Measurements from ENCODE around the gene EIF4A3. TPM values are rescaled to one million over a fixed set of nuclear protein-coding genes. Genes with fewer than 3 reads are reported as not detected.

The EIF4A3 gene
- polyA plus RNA-seq, 1 of the 3 experiments (the other 2 are of a cell fraction): 335 TPM

- no peak overlapping the region for H3K4me2 ChIP-seq
- H3K4me3 ChIP-seq (ENCODE audit: low read depth in 2 of 2, low read length in 1 of 2): no peak overlapping the region
- H3K4me1 ChIP-seq (ENCODE audit: control insufficient read depth in 1 of 2, insufficient read depth in 2 of 2, low read depth in 1 of 2, low read length in 1 of 2): no peaks in the 10 kb centered on the region; a peak in 1 of 4 replicates
- no peak overlapping the region for H3K27ac ChIP-seq (ENCODE audit: low read depth in 2 of 2, low read length in 1 of 2)
- no peaks in the 10 kb centered on the region for H3F3A ChIP-seq (replicated peaks; ENCODE audit: insufficient read depth)
- no peak for DNase-seq
- POLR2A ChIA-PET: interaction anchor here (1.0 kb wide), 1 partner anchor 12 kb away, joined by 4 read pairs; no protein-coding TSS in a partner anchor
- no peaks in the 10 kb centered on the region for H4K20me1 ChIP-seq (ENCODE audit: insufficient read depth)
- TF ChIP-seq, protein P1, sequence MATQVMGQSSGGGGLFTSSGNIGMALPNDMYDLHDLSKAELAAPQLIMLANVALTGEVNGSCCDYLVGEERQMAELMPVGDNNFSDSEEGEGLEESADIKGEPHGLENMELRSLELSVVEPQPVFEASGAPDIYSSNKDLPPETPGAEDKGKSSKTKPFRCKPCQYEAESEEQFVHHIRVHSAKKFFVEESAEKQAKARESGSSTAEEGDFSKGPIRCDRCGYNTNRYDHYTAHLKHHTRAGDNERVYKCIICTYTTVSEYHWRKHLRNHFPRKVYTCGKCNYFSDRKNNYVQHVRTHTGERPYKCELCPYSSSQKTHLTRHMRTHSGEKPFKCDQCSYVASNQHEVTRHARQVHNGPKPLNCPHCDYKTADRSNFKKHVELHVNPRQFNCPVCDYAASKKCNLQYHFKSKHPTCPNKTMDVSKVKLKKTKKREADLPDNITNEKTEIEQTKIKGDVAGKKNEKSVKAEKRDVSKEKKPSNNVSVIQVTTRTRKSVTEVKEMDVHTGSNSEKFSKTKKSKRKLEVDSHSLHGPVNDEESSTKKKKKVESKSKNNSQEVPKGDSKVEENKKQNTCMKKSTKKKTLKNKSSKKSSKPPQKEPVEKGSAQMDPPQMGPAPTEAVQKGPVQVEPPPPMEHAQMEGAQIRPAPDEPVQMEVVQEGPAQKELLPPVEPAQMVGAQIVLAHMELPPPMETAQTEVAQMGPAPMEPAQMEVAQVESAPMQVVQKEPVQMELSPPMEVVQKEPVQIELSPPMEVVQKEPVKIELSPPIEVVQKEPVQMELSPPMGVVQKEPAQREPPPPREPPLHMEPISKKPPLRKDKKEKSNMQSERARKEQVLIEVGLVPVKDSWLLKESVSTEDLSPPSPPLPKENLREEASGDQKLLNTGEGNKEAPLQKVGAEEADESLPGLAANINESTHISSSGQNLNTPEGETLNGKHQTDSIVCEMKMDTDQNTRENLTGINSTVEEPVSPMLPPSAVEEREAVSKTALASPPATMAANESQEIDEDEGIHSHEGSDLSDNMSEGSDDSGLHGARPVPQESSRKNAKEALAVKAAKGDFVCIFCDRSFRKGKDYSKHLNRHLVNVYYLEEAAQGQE (IDR thresholded peaks at IDR 0.05; ENCODE audit: low read depth, low read length): no peak
- TF ChIP-seq NRF1 (IDR thresholded peaks at IDR 0.05; ENCODE audit: low read depth, low read length) (no peak), EP300 (IDR thresholded peaks at IDR 0.05; ENCODE audit: borderline replicate concordance in 1 of 2, low read depth in 1 of 2, low read length in 1 of 2) (no peak), PBX3 (IDR thresholded peaks at IDR 0.05) (no peak), RXRA (IDR thresholded peaks at IDR 0.05; ENCODE audit: borderline replicate concordance, low read depth) (no peak), NFIC (IDR thresholded peaks at IDR 0.05; ENCODE audit: borderline replicate concordance) (no peak), MEF2A (IDR thresholded peaks at IDR 0.05; ENCODE audit: borderline replicate concordance, low read depth) (no peak), TCF12 (IDR thresholded peaks at IDR 0.05) (no peak), RFX5 (IDR thresholded peaks at IDR 0.05; ENCODE audit: low read length) (no peak), FOXJ3 (CRISPR knock-in tag; IDR thresholded peaks at IDR 0.05) (no peak), MXI1 (IDR thresholded peaks at IDR 0.05; ENCODE audit: low read depth, low read length) (no peak), CHD2 (IDR thresholded peaks at IDR 0.05; ENCODE audit: low read length, partially characterized antibody) (no peak)
- TF ChIP-seq, protein P2, sequence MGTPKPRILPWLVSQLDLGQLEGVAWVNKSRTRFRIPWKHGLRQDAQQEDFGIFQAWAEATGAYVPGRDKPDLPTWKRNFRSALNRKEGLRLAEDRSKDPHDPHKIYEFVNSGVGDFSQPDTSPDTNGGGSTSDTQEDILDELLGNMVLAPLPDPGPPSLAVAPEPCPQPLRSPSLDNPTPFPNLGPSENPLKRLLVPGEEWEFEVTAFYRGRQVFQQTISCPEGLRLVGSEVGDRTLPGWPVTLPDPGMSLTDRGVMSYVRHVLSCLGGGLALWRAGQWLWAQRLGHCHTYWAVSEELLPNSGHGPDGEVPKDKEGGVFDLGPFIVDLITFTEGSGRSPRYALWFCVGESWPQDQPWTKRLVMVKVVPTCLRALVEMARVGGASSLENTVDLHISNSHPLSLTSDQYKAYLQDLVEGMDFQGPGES (IDR thresholded peaks at IDR 0.05; ENCODE audit: low read depth, low read length): no peak
- 73% methylated on average over 10 of the region's 18 CpGs for WGBS (ENCODE audit: low lambda C conversion rate)
- no peaks in the 10 kb centered on the region for H3K9me2 ChIP-seq
- no peaks in the 10 kb centered on the region for H3K36me3 ChIP-seq (replicated peaks in 1 of 2; ENCODE audit: control insufficient read depth in 1 of 2, insufficient read depth in 2 of 2, low read length in 1 of 2)
- no peaks in the 10 kb centered on the region for H3K79me2 ChIP-seq (ENCODE audit: insufficient read depth)
- no peak overlapping the region for H3K9ac ChIP-seq
- no peaks in the 10 kb centered on the region for H3K9me3 ChIP-seq
- CTCF ChIA-PET: interaction anchor here (1.1 kb wide), 1 partner anchor 8 kb away, joined by 4 read pairs; no protein-coding TSS in a partner anchor
- H3K27me3 ChIP-seq (ENCODE audit: insufficient read depth): 0 out of 2 replicates have a peak, but pooled peaks cover 9% of the 10 kb centered on the region
- H2AFZ ChIP-seq (ENCODE audit: low read depth): no peak overlapping the region
Observed at GRCh38 chr17:80187515-80187941, 40.6 kb upstream of the EIF4A3 start.
